B cell (primary cell): Measurements from ENCODE around the gene QPCT. TPM values are rescaled to one million over a fixed set of nuclear protein-coding genes. Genes with fewer than 3 reads are reported as not detected.

Experiments
- ATAC-seq: fragments of 200-7000 bp; cut with Tn5 transposase; one replicate; pipeline ENCODE4 v1.10.0; 2021; ENCODE audit warnings: low read depth, mild to moderate bottlenecking, moderate number of reproducible peaks, moderate library complexity
- CTCF ChIA-PET: fragments of 350-600 bp; sonication (Branson Sonifier 250); formaldehyde crosslinking; loops from one replicate; lab custom pipeline; 2021; ENCODE audit warnings: antibody characterized with exemption, inconsistent platforms; lab: Charles Lee
- POLR2A ChIA-PET: fragments of 350-600 bp; sonication (Branson Sonifier 250); formaldehyde crosslinking; loops from one replicate; lab custom pipeline; 2021; ENCODE audit warnings: antibody characterized with exemption; lab: Charles Lee
- DNase-seq: peaks from one replicate; pipeline ENCODE4 v3.0.0; 2013
- H2AFZ ChIP-seq: 2 replicates; pipeline ENCODE4 v1.6.1; 2012; ENCODE audit warnings: mild to moderate bottlenecking, low read depth, low read length; ENCODE audit not compliant: insufficient read depth, poor library complexity, severe bottlenecking
- H3K27ac ChIP-seq, 2 donors: 1 replicate in 1 of 2; 2 replicates in 1 of 2; pipeline ENCODE4 v1.5.1; 2012 to 2013; ENCODE audit warnings: low read length in 2 of 2, mild to moderate bottlenecking in 2 of 2, moderate library complexity in 1 of 2
- H3K27me3 ChIP-seq, 4 experiments: fragments of 200-600 bp in 1 of 4; sonication (generic) in 1 of 4; replicated peaks in 1 of 4; 1 replicate in 2 of 4; 2 replicates in 2 of 4; pipeline versions ENCODE4 v1.6.1 to v1.7.0; 2013 to 2016; ENCODE audit warnings: low read length in 3 of 4, mild to moderate bottlenecking in 2 of 4, mixed read lengths in 1 of 4, moderate library complexity in 1 of 4; ENCODE audit not compliant: insufficient read depth in 4 of 4, control insufficient read depth in 3 of 4; ENCODE audit errors: control extremely low read depth in 1 of 4
- H3K36me3 ChIP-seq, 2 experiments: replicated peaks in 1 of 2; 1 replicate in 1 of 2; 2 replicates in 1 of 2; pipeline versions ENCODE4 v1.6.1 to v1.7.1; 2013; ENCODE audit warnings: low read length in 1 of 2; ENCODE audit not compliant: insufficient read depth in 2 of 2, control insufficient read depth in 1 of 2; ENCODE audit errors: control extremely low read depth in 1 of 2, extremely low read depth in 1 of 2
- H3K4me1 ChIP-seq, 2 donors: fragments of 200-600 bp in 1 of 2; sonication (generic) in 1 of 2; 1 replicate in 1 of 2; 2 replicates in 1 of 2; pipeline versions ENCODE4 v1.5.1 to v1.6.1; 2013 to 2017; ENCODE audit warnings: low read length in 2 of 2; ENCODE audit not compliant: control insufficient read depth in 2 of 2, insufficient read depth in 2 of 2
- H3K4me2 ChIP-seq: replicated peaks from 2 replicates; pipeline ENCODE3; 2012; ENCODE audit warnings: mild to moderate bottlenecking, low read depth, low read length; ENCODE audit not compliant: poor library complexity, severe bottlenecking
- H3K4me3 ChIP-seq, 5 experiments: fragments of 200-600 bp in 1 of 5; sonication (generic) in 1 of 5; 1 replicate in 3 of 5; 2 replicates in 2 of 5; pipeline versions ENCODE4 v1.5.1 to v1.7.0; 2011 to 2016; ENCODE audit warnings: low read length in 4 of 5, mild to moderate bottlenecking in 4 of 5, low read depth in 2 of 5, control low read depth in 1 of 5, moderate library complexity in 1 of 5; ENCODE audit not compliant: insufficient read depth in 1 of 5; ENCODE audit errors: control extremely low read depth in 1 of 5, extremely low read depth in 1 of 5
- H3K79me2 ChIP-seq: fragments of 200-600 bp; sonication (generic); one replicate; pipeline ENCODE4 v1.6.0; 2016; ENCODE audit warnings: low read length; ENCODE audit not compliant: control insufficient read depth, insufficient read depth
- H3K9ac ChIP-seq: fragments of 200-600 bp; sonication (generic); 2 replicates; pipeline ENCODE4 v1.6.1; 2017; ENCODE audit warnings: mild to moderate bottlenecking, low read length, moderate library complexity
- H3K9me3 ChIP-seq, 3 donors: one replicate each; pipeline versions ENCODE4 v1.6.1 to v1.7.1; 2013; ENCODE audit warnings: low read length in 2 of 3; ENCODE audit not compliant: control insufficient read depth in 2 of 3, insufficient read depth in 1 of 3; ENCODE audit errors: control extremely low read depth in 1 of 3
- H4K20me1 ChIP-seq: 2 replicates; pipeline ENCODE4 v1.6.0; 2012; ENCODE audit warnings: mild to moderate bottlenecking, low read length; ENCODE audit not compliant: insufficient read depth, control insufficient read depth, poor library complexity, severe bottlenecking
- H3K27ac Mint-ChIP-seq: one replicate; pipeline ENCODE4 v1.8.0; 2021; ENCODE audit warnings: mixed read lengths
- H3K27me3 Mint-ChIP-seq: one replicate; pipeline ENCODE4 v1.8.0; 2021; ENCODE audit warnings: mixed read lengths
- H3K4me1 Mint-ChIP-seq: one replicate; pipeline ENCODE4 v1.8.0; 2021; ENCODE audit warnings: mixed read lengths
- H3K4me3 Mint-ChIP-seq: one replicate; pipeline ENCODE4 v1.8.0; 2021; ENCODE audit warnings: mixed read lengths
- H3K9me3 Mint-ChIP-seq: one replicate; pipeline ENCODE4 v1.8.0; 2022; ENCODE audit warnings: mixed read lengths; ENCODE audit not compliant: insufficient read depth
- EZH2 ChIP-seq: IDR thresholded peaks from 2 replicates; pipeline ENCODE4 v1.6.1; 2012; ENCODE audit warnings: borderline replicate concordance, low read depth, mild to moderate bottlenecking, moderate library complexity, low read length; ENCODE audit not compliant: insufficient read depth, poor library complexity, severe bottlenecking
- WGBS: methylation state at CpG from one replicate; pipeline ENCODE4 v1.1.5; 2013; ENCODE audit warnings: missing lambda C conversion rate; ENCODE audit not compliant: insufficient coverage; 5-methylcytosine and 5-hydroxymethylcytosine counted together
- intact Hi-C: fragments of 100-400 bp; cut with micrococcal nuclease; formaldehyde crosslinking; loops from one replicate; pipeline ENCODE4 v1.10.0; 2022
- polyA plus RNA-seq: library from polyadenylated mRNA; depleted of rRNA; stranded (reverse); fragments of >200 nt; gene quantifications from 2 replicates; pipeline ENCODE4 v1.2.3, GENCODE V29; 2012
- total RNA-seq, 2 donors: library from RNA; stranded (reverse); fragments of 120-200 nt in 1 of 2; gene quantifications; 1 replicate in 1 of 2; 2 replicates in 1 of 2; pipeline versions ENCODE4 v1.2.3 to v1.2.4, GENCODE V29; 2013 to 2022
- TF ChIP-seq, protein P1 (sequence below): fragments of 200-600 bp; IDR thresholded peaks from one replicate; pipeline ENCODE4 v1.8.0; 2022; ENCODE audit warnings: antibody characterized with exemption, mild to moderate bottlenecking

QPCT gene
- total and polyA plus RNA-seq, 2 donors (not counting 1 experiment from before 2014, with no cell fraction given): 0.48 to 2.1 TPM

DNA sequence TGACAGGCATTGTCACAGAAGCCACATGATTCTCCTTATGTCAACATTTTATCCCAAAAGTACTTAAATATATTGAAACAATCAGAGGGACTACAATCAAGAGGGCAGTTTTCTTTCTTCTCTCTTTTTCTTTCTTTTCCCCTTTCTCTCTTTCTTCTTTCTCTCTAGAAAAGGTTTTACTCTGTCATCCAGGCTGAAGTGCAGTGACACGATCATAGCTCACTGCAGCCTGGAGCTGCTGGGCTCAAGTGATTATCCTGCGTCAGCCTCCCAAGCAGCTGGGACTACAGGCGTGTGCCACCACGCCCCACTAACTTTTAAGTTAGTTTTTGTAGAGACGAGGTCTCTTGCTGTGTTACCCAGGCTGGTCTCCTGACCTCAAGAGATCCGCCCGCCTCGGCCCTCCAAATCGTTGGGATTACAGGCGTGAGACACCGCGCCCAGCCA lies 18.8 kb upstream of the QPCT start:
- TF ChIP-seq, protein P1, sequence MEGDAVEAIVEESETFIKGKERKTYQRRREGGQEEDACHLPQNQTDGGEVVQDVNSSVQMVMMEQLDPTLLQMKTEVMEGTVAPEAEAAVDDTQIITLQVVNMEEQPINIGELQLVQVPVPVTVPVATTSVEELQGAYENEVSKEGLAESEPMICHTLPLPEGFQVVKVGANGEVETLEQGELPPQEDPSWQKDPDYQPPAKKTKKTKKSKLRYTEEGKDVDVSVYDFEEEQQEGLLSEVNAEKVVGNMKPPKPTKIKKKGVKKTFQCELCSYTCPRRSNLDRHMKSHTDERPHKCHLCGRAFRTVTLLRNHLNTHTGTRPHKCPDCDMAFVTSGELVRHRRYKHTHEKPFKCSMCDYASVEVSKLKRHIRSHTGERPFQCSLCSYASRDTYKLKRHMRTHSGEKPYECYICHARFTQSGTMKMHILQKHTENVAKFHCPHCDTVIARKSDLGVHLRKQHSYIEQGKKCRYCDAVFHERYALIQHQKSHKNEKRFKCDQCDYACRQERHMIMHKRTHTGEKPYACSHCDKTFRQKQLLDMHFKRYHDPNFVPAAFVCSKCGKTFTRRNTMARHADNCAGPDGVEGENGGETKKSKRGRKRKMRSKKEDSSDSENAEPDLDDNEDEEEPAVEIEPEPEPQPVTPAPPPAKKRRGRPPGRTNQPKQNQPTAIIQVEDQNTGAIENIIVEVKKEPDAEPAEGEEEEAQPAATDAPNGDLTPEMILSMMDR: no peak
- no peak for TF ChIP-seq EZH2
- H3K4me1 Mint-ChIP-seq: peaks cover 37% of the 10 kb centered on the region
- no peaks in the 10 kb centered on the region for H3K36me3 ChIP-seq
- H3K4me2 ChIP-seq: peak overlapping the region; percentile 73
- H3K9me3 ChIP-seq: no peaks in the 10 kb centered on the region
- peaks cover 27 to 34% of the 10 kb centered on the region in 2 donors for H3K4me1 ChIP-seq
- H4K20me1 ChIP-seq: peaks cover 6% of the 10 kb centered on the region
- peak overlapping the region in 1 of 2 donors; percentile 88 for H3K27ac ChIP-seq
- ChIA-PET POLR2A (no interaction called here), CTCF (interaction anchor here (0.6 to 1.3 kb wide), 4 partner anchors 15 to 71 kb away, joined by 3 to 5 read pairs (median 3); no protein-coding TSS in a partner anchor)
- DNase-seq: no peak
- peak overlapping the region; percentile 92 for H3K27ac Mint-ChIP-seq
- no peaks in the 10 kb centered on the region for H3K9me3 Mint-ChIP-seq
- 91% methylated on average over 3 of the region's 12 CpGs for whole genome bisulfite sequencing
- intact Hi-C loops: loop anchor here (2.0 to 10.0 kb wide), 6 partner anchors 19 to 1049 kb away; partner anchors contain the start of genes ATL2, CDC42EP3, CEBPZ and NDUFAF7
- H3K27me3 ChIP-seq: no peaks in the 10 kb centered on the region
- H3K4me3 ChIP-seq: peak overlapping the region in 4 of 5 experiments; percentile 84 to 91 (median 88)
- peak overlapping the region; percentile 86 for H2AFZ ChIP-seq
- peak overlapping the region; percentile 85 for H3K9ac ChIP-seq
- H3K27me3 Mint-ChIP-seq: peaks cover 3% of the 10 kb centered on the region
- H3K4me3 Mint-ChIP-seq: peak overlapping the region; percentile 98
- ATAC-seq: no peak
- peaks cover 35% of the 10 kb centered on the region for H3K79me2 ChIP-seq

DNA sequence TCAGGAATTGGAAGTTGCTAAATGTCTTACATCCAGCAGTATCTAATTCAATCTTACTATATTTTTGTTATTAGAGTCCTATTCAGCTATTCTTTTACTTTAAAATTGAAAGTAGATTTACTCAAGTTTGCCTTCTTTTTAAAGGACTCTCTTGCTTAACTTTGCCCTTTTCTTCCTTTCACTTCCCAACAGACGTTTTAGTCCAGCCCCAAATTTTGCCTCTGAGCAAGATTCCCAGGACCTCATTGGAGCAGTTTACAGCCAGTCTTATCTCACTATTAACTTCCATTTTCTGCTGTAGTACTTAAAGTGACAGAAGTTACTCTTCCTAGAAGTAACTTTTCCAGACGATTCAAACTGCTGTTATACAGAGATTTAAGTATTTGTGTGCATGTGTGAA lies 18.1 kb upstream of the QPCT start:
- no CpG with 5 or more reads among the region's 2 CpGs for WGBS
- H3K9ac ChIP-seq: no peak overlapping the region
- H3K4me3 Mint-ChIP-seq: peak overlapping the region; percentile 38
- peaks cover 30% of the 10 kb centered on the region for H3K79me2 ChIP-seq
- DNase-seq: no peak
- H3K9me3 Mint-ChIP-seq: no peaks in the 10 kb centered on the region
- no peak for TF ChIP-seq EZH2
- TF ChIP-seq, protein P1: no peak
- H3K4me2 ChIP-seq: no peak overlapping the region
- no peaks in the 10 kb centered on the region for H3K9me3 ChIP-seq
- H3K27ac Mint-ChIP-seq: peak overlapping the region; percentile 28
- no peak for ATAC-seq
- ChIA-PET POLR2A (no interaction called here), CTCF (interaction anchor here (0.6 kb wide), 1 partner anchor 48 kb away, joined by 3 read pairs; no protein-coding TSS in a partner anchor)
- peaks cover 34% of the 10 kb centered on the region for H3K4me1 Mint-ChIP-seq
- no peaks in the 10 kb centered on the region for H3K27me3 ChIP-seq
- no peak overlapping the region for H2AFZ ChIP-seq
- H3K4me1 ChIP-seq: peaks cover 22 to 29% of the 10 kb centered on the region in 2 donors
- H3K4me3 ChIP-seq: no peak overlapping the region
- no peaks in the 10 kb centered on the region for H3K36me3 ChIP-seq
- H3K27me3 Mint-ChIP-seq: peaks cover 3% of the 10 kb centered on the region
- H3K27ac ChIP-seq: no peak overlapping the region
- intact Hi-C loops: loop anchor here (2.0 to 10.0 kb wide), 3 partner anchors 19 to 1049 kb away; partner anchors contain the start of genes ATL2, CDC42EP3 and QPCT
- H4K20me1 ChIP-seq: peaks cover 6% of the 10 kb centered on the region
